Purkinje cell (primary cell): ENCODE measurements around the gene PABPC5. TPM values are rescaled to one million over a fixed set of nuclear protein-coding genes. Genes with fewer than 3 reads are reported as not detected.

Source experiments
- polyA plus RNA-seq: library from polyadenylated mRNA; unstranded; fragments of >200 nt; fragmentation: Nextera tagmentation; gene quantifications from 2 replicates; pipeline ENCODE4 v1.2.1, GENCODE V29; 2014

The PABPC5 gene
- 6.8 and 9.2 TPM in 2 replicates for polyA plus RNA-seq

DNA sequence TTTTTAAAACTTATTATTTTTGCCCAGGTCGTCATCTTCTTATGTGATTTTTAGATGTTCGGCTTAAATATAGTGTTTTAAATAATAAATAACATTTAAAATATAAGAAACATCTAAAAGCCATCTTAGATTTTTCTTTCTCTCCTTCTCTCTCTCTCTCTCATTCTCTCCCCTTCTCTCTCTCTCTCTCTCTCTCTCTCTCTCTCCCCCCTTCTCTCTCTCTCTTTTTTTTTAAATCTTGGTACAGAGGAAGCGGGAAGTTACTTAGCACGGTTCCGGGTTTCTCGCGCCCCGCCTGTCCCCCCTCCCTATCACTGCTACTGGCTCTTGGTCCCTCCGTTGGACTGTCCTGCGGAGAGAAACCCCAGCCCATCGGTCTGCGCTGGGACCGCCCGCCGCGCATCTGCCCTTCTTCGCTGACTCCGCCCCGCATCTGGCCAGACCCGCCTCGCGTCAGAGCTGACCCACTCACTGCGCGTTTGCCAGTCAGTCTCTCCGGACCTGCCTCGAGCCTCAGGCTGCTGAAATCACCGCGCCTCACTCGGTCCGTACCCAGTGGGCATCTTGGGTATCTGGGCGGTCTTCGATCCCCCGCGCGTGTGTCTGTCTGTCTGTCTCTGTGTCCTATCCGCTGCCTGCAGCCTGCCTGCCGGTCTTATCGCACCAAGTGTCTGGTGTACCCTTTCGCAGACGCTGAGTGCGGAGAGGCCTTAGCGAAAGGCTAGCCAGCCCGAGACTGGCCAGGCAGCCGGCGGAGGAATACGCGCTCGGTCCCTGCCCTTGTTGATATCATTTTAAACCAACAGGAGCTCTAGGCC, at the start of gene PABPC5:
PABPC5 (plus strand) TSS at position 489 of the 818 bp plus-strand sequence. CDS start 739 bp downstream, outside the sequence.

